Liver (tissue), 3 donors: ENCODE measurements around the gene DDB1.

Experiments
- ATF3 ChIP-seq: IDR thresholded peaks from 2 replicates; pipeline ENCODE4 v1.6.1; 2016; ENCODE audit warnings: antibody characterized with exemption
- CTCF ChIP-seq: fragments of 150-350 bp; IDR thresholded peaks from 2 replicates; pipeline ENCODE4 v1.5.1; 2017; ENCODE audit warnings: improper control_type of control experiment, low read depth, low read length; ENCODE audit not compliant: missing input control
- FOXA2 ChIP-seq: IDR thresholded peaks from 2 replicates; pipeline ENCODE4 v1.6.1; 2016; ENCODE audit warnings: antibody characterized with exemption
- SP1 ChIP-seq: IDR thresholded peaks from 2 replicates; pipeline ENCODE4 v1.6.1; 2018; ENCODE audit warnings: antibody characterized with exemption, mild to moderate bottlenecking
- TAF1 ChIP-seq: conservative IDR thresholded peaks from 2 replicates; pipeline ENCODE4 v1.6.1; 2016; ENCODE audit warnings: antibody characterized with exemption, mild to moderate bottlenecking
- YY1 ChIP-seq: IDR thresholded peaks from 2 replicates; pipeline ENCODE4 v1.6.1; 2016; ENCODE audit warnings: antibody characterized with exemption, mild to moderate bottlenecking
- TF ChIP-seq, protein P1 (sequence below): IDR thresholded peaks from 2 replicates; pipeline ENCODE4 v1.6.1; 2016; ENCODE audit warnings: antibody characterized with exemption
- TF ChIP-seq, protein P2 (sequence below): IDR thresholded peaks from 2 replicates; pipeline ENCODE4 v1.6.1; 2016; ENCODE audit warnings: antibody characterized with exemption, mild to moderate bottlenecking
- donor health status: healthy.
- donor health status: healthy.

- TF ChIP-seq SP1 (no peak), CTCF (no peak), YY1 (no peak), TAF1 (no peak), FOXA2 (no peak), ATF3 (no peak)
- TF ChIP-seq, protein P1, sequence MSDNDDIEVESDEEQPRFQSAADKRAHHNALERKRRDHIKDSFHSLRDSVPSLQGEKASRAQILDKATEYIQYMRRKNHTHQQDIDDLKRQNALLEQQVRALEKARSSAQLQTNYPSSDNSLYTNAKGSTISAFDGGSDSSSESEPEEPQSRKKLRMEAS, result no peak
- TF ChIP-seq, protein P2, sequence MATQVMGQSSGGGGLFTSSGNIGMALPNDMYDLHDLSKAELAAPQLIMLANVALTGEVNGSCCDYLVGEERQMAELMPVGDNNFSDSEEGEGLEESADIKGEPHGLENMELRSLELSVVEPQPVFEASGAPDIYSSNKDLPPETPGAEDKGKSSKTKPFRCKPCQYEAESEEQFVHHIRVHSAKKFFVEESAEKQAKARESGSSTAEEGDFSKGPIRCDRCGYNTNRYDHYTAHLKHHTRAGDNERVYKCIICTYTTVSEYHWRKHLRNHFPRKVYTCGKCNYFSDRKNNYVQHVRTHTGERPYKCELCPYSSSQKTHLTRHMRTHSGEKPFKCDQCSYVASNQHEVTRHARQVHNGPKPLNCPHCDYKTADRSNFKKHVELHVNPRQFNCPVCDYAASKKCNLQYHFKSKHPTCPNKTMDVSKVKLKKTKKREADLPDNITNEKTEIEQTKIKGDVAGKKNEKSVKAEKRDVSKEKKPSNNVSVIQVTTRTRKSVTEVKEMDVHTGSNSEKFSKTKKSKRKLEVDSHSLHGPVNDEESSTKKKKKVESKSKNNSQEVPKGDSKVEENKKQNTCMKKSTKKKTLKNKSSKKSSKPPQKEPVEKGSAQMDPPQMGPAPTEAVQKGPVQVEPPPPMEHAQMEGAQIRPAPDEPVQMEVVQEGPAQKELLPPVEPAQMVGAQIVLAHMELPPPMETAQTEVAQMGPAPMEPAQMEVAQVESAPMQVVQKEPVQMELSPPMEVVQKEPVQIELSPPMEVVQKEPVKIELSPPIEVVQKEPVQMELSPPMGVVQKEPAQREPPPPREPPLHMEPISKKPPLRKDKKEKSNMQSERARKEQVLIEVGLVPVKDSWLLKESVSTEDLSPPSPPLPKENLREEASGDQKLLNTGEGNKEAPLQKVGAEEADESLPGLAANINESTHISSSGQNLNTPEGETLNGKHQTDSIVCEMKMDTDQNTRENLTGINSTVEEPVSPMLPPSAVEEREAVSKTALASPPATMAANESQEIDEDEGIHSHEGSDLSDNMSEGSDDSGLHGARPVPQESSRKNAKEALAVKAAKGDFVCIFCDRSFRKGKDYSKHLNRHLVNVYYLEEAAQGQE, result no peak
Measured at GRCh38 chr11:61290905-61291690, 41.8 kb downstream of the DDB1 start.
